ENCODE results near the gene DOCK4. TPM values are rescaled to one million over a fixed set of nuclear protein-coding genes. Genes with fewer than 3 reads are reported as not detected.

Gene DOCK4
- total and polyA plus RNA-seq, 10 of the 15 experiments (the other 5 are each of a cell fraction or from before 2014, with no cell fraction given), result 0.03 to 0.73 (median 0.38) TPM

DNA sequence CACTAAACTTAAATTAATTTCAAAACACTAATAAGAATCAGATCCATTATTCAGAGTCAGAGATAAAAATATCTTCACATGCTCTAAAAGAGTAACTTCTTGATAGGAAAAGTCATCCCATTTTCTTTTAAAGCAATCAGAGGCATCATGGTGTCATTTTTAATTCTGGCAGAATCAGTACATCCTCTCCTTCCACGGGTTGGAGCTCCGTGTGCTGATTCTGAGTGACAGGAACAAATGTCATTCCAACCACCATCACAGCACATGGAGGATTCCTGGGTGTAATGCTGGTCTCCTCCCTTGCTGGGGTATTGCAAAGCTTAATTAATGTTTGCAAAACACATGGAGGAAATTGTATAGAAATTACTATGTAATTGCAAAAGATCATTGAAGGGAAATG, 529.4 kb downstream of the DOCK4 start:
- BruUV-seq (replicated peaks), result no TSS peak
- Histone ChIP-seq H3K27ac (ENCODE audit: control insufficient read depth, insufficient read depth) (no peak overlapping the region), H3K9me3 (replicated peaks; ENCODE audit: control insufficient read depth, insufficient read depth, low read length) (no peaks in the 10 kb centered on the region), H4K20me1 (ENCODE audit: control insufficient read depth, insufficient read depth) (no peaks in the 10 kb centered on the region), H3K4me1 (ENCODE audit: control insufficient read depth, insufficient read depth, low read length) (no peaks in the 10 kb centered on the region), H3K27me3 (replicated peaks in 1 of 2; ENCODE audit: control insufficient read depth in 2 of 2, insufficient read depth in 2 of 2, low read length in 1 of 2) (no peaks in the 10 kb centered on the region; a peak in 2 of 4 replicates), H3K79me2 (ENCODE audit: control insufficient read depth, insufficient read depth, low read length) (no peaks in the 10 kb centered on the region), H3K4me2 (ENCODE audit: control insufficient read depth, insufficient read depth) (no peak overlapping the region), H3K36me3 (ENCODE audit: control insufficient read depth in 2 of 2, insufficient read depth in 2 of 2, low read length in 1 of 2) (no peaks in the 10 kb centered on the region), H3K9ac (ENCODE audit: control insufficient read depth, insufficient read depth, low read length) (no peak overlapping the region), H3K4me3 (no peak overlapping the region), H2AFZ (ENCODE audit: control insufficient read depth, low read depth, low read length) (no peak overlapping the region)
- ChIA-PET RAD21 (ENCODE audit: unreplicated experiment) (no interaction called here), SMC1A (ENCODE audit: uncharacterized antibody, unreplicated experiment) (interaction anchor here (0.9 kb wide), 2 partner anchors 19 to 37 kb away, joined by 3 read pairs; no protein-coding TSS in a partner anchor), POLR2A (no interaction called here), CTCF (no interaction called here)
- 0% methylated on average over 2 of the region's 2 CpGs for WGBS (ENCODE audit: insufficient coverage, insufficient replicate concordance, low lambda C conversion rate, missing lambda C conversion rate)
- in situ Hi-C loops (cut with MboI), result no loop called here
- ATAC-seq (no peak), DNase-seq (ENCODE audit: low read depth, low spot score) (no peak), FAIRE-seq (no peak)
- TF ChIP-seq SKIL (IDR thresholded peaks at IDR 0.05; ENCODE audit: low read depth, poor library complexity, severe bottlenecking) (no peak), RB1 (IDR thresholded peaks at IDR 0.05; ENCODE audit: borderline replicate concordance) (no peak), ATF3 (IDR thresholded peaks at IDR 0.05; ENCODE audit: borderline replicate concordance, extremely low read depth, low read depth, low read length) (no peak), TBL1XR1 (IDR thresholded peaks at IDR 0.05; ENCODE audit: low read depth, low read length) (no peak), KLF5 (IDR thresholded peaks at IDR 0.05; ENCODE audit: partially characterized antibody) (no peak), HCFC1 (IDR thresholded peaks at IDR 0.05; ENCODE audit: low read length) (no peak), BACH1 (IDR thresholded peaks at IDR 0.05; ENCODE audit: borderline replicate concordance) (no peak)
- intact Hi-C loops (cut with micrococcal nuclease; ENCODE audit: unreplicated experiment), result no loop called here

Small RNA genes lying within 50 kb of the gene (small RNA-seq; reads per million reads assigned to genes)
- gene RNA5SP237, result not detected

Other genes with a start within 250 kb of the DOCK4 start
- 19.8 and 30.8 TPM in 2 replicates for gene ZNF277, start 296 bp upstream of the DOCK4 start, total RNA-seq (2014; rRNA removed)
- 33.9 and 37.7 TPM in 2 replicates for gene ZNF277, start 296 bp upstream of the DOCK4 start, total RNA-seq (2014; rRNA removed; fragmentation: Illumina TruSeq; extraction: Trizol)
- 20.5 and 24.2 TPM in 2 replicates for gene ZNF277, start 296 bp upstream of the DOCK4 start, total RNA-seq (2021)
- 28.7 and 44.7 TPM in 2 replicates for gene ZNF277, start 296 bp upstream of the DOCK4 start, polyA plus RNA-seq (2011; rRNA removed)
- gene ZNF277, start 296 bp upstream of the DOCK4 start, polyA plus RNA-seq (2014; fragmentation: Illumina TruSeq; extraction: Trizol), result 27.5 and 34.3 TPM in 2 replicates
- 10 to 100 TPM; 23.5 to 28.7 TPM for gene ZNF277, start 296 bp upstream of the DOCK4 start, polyA plus RNA-seq (2014; fragmentation: Nextera tagmentation; extraction: Ambion mirVana)
- gene ZNF277, start 296 bp upstream of the DOCK4 start, polyA plus RNA-seq (2014; rRNA removed), result 14.9 and 18.8 TPM in 2 replicates
- gene ZNF277, start 296 bp upstream of the DOCK4 start, polyA plus RNA-seq (2016; fragmentation: Nextera tagmentation; extraction: Ambion mirVana), result 10 to 100 TPM; 10.6 to 13.1 TPM
- 21.7 and 26.2 TPM in 2 replicates for gene IFRD1, start 244.1 kb upstream of the DOCK4 start, total RNA-seq (2014; rRNA removed)
- 19.7 and 21.9 TPM in 2 replicates for gene IFRD1, start 244.1 kb upstream of the DOCK4 start, total RNA-seq (2014; rRNA removed; fragmentation: Illumina TruSeq; extraction: Trizol)
- 20.0 and 20.1 TPM in 2 replicates for gene IFRD1, start 244.1 kb upstream of the DOCK4 start, total RNA-seq (2021)
- 31.1 and 47.8 TPM in 2 replicates for gene IFRD1, start 244.1 kb upstream of the DOCK4 start, polyA plus RNA-seq (2011; rRNA removed)
- gene IFRD1, start 244.1 kb upstream of the DOCK4 start, polyA plus RNA-seq (2014; fragmentation: Illumina TruSeq; extraction: Trizol), result 16.8 and 17.5 TPM in 2 replicates
- gene IFRD1, start 244.1 kb upstream of the DOCK4 start, polyA plus RNA-seq (2014; fragmentation: Nextera tagmentation; extraction: Ambion mirVana), result 10 to 100 TPM in 1 of 2 experiments, 1 to 10 TPM in 1; 9.6 to 12.0 TPM
- 18.6 and 18.7 TPM in 2 replicates for gene IFRD1, start 244.1 kb upstream of the DOCK4 start, polyA plus RNA-seq (2014; rRNA removed)
- gene IFRD1, start 244.1 kb upstream of the DOCK4 start, polyA plus RNA-seq (2016; fragmentation: Nextera tagmentation; extraction: Ambion mirVana), result 10 to 100 TPM; 25.2 to 25.4 TPM